NCI-H187 (cell line): ENCODE data around the gene NUAK1.
A peak's percentile ranks its signal among the peaks of the same experiment; 100 is the strongest.

Source experiments
- DNase-seq, 2 experiments: peaks; one replicate each; lab custom pipeline; 2025; lab: John Stamatoyannopoulos, UW

NUAK1 gene

DNA sequence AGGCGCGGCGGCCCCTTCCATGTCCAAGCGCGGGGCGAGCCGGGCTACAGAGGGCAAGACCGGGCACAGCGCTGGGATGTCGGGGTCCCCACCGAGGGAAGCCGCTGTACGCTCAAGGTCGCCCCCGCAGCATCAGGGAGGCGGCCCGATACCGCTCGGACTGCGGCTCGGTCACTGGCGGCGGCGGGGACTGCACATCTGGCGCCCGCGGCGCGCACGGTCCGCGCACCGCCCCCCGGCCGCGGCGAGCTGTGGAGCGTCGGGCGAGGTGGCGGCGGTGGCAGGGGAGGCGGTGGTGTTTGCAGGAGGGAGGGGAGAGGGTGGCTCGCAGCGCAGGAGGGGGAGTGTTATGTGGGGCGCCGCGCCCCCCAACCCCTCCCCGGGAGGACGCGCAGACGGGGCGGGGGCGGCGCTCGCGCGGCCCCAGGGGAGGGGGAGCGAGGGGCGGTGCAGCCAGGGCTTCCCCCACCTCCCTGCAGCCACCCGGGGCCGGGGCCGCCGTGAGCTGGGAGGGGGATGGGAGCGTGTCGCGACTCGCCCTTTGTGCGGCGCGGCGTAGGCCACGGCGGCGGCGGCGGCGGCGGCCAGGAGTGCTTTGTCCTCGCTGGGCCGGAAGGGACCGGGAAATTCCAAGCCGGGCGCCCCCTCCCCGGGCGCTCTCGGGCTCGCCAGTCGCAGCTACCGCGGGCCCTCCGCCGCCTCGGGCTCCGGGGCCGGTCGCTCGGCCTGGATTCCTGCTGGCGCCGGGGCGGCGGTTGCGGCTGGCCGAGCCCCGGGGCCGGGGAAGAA is at the start of gene NUAK1:
NUAK1 (minus strand) TSS at position 322 of the 789 bp plus-strand sequence; CDS start at position 21, 301 bp downstream.
- DNase-seq, result peak; percentile 50 to 66

DNA sequence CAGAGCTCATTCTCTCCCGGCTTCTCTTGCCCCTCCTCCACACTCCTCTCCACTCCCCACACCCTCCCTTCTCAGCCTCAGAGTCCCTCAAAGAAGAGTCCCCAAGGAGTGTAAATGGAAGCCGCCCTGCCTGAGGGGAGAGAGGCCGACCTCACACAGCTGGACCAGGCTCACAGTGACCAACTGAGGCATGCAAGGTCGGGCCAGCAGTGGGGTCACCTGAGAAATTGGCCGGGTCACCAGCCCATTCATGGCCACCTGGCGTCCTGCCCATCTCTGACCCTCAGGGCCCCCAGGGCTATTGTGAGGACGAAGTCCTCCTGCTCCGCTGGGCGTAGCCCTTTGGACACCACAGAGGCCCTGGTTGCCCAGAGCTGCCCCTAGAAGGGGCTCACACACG is 49.5 kb upstream of the NUAK1 start:
- no peak for DNase-seq

- no peak for DNase-seq
Measured at GRCh38 chr12:106187842-106188241, 49.1 kb upstream of the NUAK1 start.

- DNase-seq, result no peak
Measured at GRCh38 chr12:106187155-106187789, 48.5 kb upstream of the NUAK1 start.

DNA sequence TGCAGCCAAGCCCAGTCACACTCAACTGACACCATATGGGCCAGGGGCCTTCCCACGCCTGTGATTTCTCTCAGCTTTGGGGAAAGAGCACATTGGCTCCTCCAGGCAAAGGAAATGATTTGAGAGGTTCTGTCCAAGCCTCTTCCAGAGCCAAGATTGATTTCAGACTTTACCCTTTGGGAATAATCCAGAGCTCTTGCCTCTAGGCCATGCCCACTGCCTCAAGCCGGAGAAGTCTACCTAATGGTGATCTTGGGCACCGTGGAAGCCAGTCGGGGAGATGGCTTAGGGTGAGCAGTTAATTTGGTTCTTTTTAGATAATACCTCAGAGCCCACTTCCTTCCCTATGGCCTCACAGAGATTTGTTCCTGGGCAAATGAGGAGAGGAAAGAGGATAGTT is 45.0 kb upstream of the NUAK1 start:
- DNase-seq, result no peak

DNA sequence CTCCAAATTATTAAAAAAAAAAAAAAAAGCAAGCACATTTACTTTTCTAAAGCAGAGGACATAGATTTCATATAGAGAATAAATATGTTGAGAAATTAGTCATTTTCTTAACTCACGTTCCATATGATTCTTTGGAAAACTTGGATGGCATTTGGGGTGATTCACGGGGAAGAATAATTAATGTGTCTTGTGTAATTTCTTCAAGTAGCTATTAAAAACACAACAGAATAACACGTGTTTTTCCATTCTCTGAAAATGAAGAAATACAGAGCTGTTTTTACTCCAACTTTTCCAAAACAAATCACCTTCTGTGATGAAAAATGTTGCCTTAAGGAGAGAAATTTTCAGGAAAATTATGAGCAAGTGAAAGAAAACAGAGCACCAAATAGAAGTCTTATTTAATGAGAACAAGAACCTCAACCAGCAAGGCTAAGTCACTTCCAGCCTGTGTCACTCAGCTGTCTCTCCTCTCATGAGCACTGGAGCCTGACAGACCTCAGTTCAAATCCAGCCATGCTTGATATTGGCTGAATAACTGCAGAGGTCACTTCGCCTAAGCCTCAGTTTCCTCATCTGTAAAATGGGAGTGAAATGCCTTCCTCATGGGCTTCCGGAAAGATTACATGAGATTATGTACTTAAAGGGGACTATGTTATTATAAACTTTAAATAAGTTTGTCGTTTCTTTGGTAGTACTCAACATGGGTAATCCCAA is 42.8 kb upstream of the NUAK1 start:
- no peak for DNase-seq

DNA sequence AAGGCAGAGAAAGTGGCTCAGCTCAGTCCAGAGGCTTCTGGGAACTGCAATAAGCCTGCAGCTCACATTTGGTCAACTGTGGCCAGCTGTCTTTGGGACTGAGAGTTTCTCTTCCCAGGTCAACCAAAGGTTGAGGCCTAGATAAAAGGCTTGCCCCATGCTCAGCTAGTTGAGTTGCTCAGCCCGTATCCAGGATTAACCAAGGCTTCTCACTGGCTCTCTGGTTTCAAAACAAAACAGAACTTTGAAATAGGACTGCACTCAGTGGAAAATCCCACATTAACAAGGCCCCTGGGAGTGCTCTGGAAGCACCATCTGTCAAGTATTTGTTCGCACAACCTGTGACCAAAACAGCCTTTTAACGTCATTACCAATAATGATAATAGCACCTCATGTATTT is 40.3 kb upstream of the NUAK1 start:
- DNase-seq, result peak; percentile 87 to 89

- DNase-seq, result no peak
Measured at GRCh38 chr12:106178562-106178961, 39.8 kb upstream of the NUAK1 start.

DNA sequence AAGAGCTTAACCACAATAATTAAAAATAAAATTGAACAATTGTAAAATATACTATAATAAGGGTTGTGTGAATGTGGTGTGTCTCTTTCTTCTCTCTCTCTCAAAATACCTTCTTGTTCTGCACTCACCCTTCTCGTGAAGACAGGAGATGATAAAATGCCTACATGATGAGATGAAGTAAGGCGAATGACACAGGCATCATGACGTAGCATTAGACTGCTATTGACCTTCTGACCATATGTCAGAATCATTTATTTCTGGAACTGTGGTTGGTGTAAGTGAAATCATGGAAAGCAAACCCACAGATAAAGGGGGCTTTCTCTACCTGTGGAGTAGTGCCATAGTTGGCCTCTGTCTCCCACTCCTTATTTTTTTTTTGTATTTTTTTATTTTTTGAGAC is 37.8 kb upstream of the NUAK1 start:
- no peak for DNase-seq

GRCh38 chr12:106174876-106175275 is 36.1 kb upstream of the NUAK1 start:
- DNase-seq, result no peak

- DNase-seq, result no peak
Measured at GRCh38 chr12:106173442-106173841, 34.7 kb upstream of the NUAK1 start.

- no peak for DNase-seq
Measured at GRCh38 chr12:106171117-106171750, 32.5 kb upstream of the NUAK1 start.

GRCh38 chr12:106170285-106170684 is 31.5 kb upstream of the NUAK1 start:
- no peak for DNase-seq

DNA sequence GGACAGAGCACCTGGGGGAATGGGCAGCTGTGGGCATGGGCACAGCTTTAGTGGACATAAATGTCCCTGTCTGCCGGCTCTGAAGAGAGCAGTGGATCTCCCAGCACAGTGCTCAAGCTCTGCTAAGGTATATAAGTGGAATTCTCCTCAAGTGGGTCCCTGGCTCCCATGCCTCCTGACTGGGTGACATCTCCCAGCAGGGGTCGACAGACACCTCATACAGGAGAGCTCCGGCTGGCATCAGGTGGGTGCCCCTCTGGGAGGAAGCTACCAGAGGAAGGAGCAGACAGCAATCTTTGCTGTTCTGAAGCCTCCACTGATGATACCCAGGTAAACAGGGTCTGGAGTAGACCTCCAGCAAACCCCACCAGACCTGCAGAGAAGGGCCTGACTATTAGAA is 25.0 kb upstream of the NUAK1 start:
- DNase-seq, result no peak

DNA sequence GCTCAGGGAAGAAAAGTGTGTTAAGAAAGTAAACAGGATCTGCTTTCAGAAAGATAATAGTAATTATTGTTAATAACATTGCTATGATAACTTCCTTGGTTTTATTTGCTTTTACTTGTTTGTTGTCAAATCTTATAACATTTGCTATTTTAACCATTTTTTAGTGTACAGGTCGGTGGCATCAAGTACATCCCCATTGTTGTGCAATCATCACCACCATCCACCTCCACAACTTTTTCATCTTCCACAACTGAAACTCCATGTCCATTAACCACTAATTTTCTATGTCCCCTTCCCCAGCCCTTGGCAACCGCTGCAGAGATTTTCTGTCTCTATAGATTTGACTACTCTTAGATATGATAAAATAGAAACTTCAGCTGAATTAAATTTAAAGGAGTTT is 22.7 kb upstream of the NUAK1 start:
- no peak for DNase-seq

- no peak for DNase-seq
Measured at GRCh38 chr12:106160915-106161314, 22.2 kb upstream of the NUAK1 start.

- DNase-seq, result no peak
Measured at GRCh38 chr12:106157802-106158201, 19.0 kb upstream of the NUAK1 start.

- DNase-seq, result no peak
Measured at GRCh38 chr12:106154751-106155273, 16.1 kb upstream of the NUAK1 start.

DNA sequence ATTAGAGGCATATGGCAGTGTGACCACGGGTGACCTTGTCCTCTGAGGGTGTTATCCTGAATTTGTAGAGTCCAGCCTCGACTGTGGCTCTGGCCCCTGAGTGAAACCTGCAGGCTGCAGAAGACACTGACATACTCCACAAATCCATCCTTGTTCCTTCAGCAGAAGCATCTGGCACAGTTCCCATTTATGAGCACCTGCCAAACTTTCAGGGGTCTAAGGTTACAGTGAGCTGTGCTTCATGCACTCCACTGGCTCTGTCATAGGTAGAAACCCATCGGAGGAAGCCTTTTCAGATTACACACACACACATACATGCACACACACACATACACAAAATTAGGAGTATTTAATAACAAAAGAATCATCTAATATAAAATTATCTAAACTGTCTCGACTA is 13.6 kb upstream of the NUAK1 start:
- DNase-seq, result peak; percentile 42 to 68

- DNase-seq, result peak; percentile 51 to 64
Measured at GRCh38 chr12:106150555-106150954, 11.8 kb upstream of the NUAK1 start.

DNA sequence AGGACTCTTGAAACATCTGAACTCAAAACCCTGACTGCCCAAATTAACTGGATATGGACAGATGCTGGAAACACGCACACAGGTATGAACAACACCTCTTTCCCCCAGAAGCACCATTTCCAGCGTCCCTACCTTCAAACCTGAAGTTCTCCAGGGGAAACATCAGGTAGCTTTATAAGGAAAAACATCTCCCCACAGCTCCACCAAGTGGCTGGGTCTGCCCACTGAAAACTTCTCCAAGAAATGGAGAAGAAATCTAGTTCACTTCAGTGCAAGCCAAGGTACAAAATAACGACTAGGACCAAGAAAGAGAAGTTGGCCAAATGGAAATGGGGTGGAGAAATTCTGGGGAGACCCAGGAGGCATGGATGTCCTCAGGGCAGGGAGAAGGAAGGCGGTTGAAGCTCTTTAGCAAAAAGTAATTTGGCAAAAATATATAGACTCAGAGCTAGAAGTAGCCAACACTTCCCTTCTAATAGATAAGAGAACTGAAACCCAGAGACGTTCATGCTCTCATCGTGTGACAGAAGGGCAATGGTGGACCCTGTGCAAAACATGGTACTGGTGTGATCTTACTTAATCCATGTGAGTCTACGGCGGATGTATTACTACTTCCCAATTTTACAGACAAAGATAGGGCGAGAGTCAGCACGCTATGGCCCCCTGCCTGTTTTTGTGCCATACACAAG is 10.5 kb upstream of the NUAK1 start:
- no peak for DNase-seq

- DNase-seq, result no peak
Measured at GRCh38 chr12:106147956-106148355, 9.2 kb upstream of the NUAK1 start.
